ENCODE data around the gene CITED4. TPM values are rescaled to one million over a fixed set of nuclear protein-coding genes. Genes with fewer than 3 reads are reported as not detected.

Gene CITED4
- total and polyA plus RNA-seq, 9 of the 15 experiments (the other 6 are each of a cell fraction or from before 2014, with no cell fraction given), result 0.11 to 1.2 (median 0.17) TPM; not detected in 2

DNA sequence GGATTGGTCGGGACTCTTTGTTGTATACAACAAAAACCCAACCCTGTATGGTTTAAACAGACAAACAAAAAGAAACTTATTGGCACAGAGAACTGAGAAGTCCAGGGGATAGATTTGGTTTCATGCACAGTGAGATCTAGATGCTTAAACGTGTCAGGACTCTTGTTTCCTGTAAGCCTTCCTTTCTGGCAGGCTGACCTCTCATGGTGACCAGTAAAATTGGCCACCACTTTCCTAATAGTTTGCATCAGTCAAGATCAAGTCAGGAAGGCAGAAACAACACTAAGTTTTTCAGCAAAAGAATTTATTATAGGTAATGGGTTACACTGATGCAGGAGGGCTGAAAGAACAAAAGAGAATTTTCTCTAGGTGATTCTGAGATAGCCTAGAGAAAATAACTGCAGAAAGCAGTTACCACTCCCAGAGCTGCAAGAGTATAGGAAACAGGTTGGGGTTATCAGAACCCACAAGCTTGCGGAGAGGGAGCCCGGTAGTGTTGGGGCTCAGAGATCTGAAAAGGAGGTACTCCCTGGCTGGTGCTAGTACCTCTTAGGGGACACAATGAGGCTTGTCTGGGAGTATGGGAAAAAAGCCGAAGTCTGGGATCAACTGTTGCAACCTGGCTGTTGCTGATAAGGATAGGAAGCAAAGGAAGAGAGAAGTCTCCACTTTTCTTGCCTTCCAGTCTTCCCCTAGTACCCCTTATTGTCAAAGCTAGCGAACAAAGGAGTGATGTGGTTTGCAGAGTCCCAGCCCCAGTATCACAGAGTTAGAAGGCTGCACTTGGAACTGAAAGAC lies 21.4 kb downstream of the CITED4 start (continued):
- TF ChIP-seq ZBTB33 (CRISPR knock-in tag; IDR thresholded peaks at IDR 0.05), result no peak; the same call in 1 of the 2 replicates
- TF ChIP-seq RBM15 (IDR thresholded peaks at IDR 0.05; ENCODE audit: insufficient read depth, low read length), result no peak
- no peak for TF ChIP-seq SRSF9 (IDR thresholded peaks at IDR 0.05; ENCODE audit: borderline replicate concordance, low read depth, low read length)
- no peak for TF ChIP-seq GABPB2 (CRISPR knock-in tag; conservative IDR thresholded peaks at IDR 0.05)
- no peak for TF ChIP-seq BDP1 (IDR thresholded peaks at IDR 0.05; ENCODE audit: insufficient read depth, insufficient read length)
- TF ChIP-seq CHD2 (IDR thresholded peaks at IDR 0.05; ENCODE audit: low read depth, low read length), result no peak
- TF ChIP-seq FOXA3 (CRISPR knock-in tag; conservative IDR thresholded peaks at IDR 0.05 in 1 of 2, IDR thresholded peaks at IDR 0.05 in 1 of 2), result no peak
- no peak for TF ChIP-seq CBFB (CRISPR knock-in tag; IDR thresholded peaks at IDR 0.05)
- no peak for TF ChIP-seq MCM5 (IDR thresholded peaks at IDR 0.05; ENCODE audit: low read depth)
- TF ChIP-seq, protein P1, sequence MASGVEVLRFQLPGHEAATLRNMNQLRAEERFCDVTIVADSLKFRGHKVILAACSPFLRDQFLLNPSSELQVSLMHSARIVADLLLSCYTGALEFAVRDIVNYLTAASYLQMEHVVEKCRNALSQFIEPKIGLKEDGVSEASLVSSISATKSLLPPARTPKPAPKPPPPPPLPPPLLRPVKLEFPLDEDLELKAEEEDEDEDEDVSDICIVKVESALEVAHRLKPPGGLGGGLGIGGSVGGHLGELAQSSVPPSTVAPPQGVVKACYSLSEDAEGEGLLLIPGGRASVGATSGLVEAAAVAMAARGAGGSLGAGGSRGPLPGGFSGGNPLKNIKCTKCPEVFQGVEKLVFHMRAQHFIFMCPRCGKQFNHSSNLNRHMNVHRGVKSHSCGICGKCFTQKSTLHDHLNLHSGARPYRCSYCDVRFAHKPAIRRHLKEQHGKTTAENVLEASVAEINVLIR (CRISPR knock-in tag; IDR thresholded peaks at IDR 0.05), result no peak
- TF ChIP-seq NELFE (IDR thresholded peaks at IDR 0.05; ENCODE audit: insufficient read depth, insufficient read length), result no peak
- no peak for TF ChIP-seq TEAD1 (CRISPR knock-in tag; IDR thresholded peaks at IDR 0.05)
- peak; percentile 61; the same call in 1 of the 2 replicates for TF ChIP-seq LCOR (CRISPR knock-in tag; IDR thresholded peaks at IDR 0.05)
- TF ChIP-seq ILF3 (IDR thresholded peaks at IDR 0.05; ENCODE audit: borderline replicate concordance), result no peak
- no peak for TF ChIP-seq ZHX1 (conservative IDR thresholded peaks at IDR 0.05; ENCODE audit: low read length)
- TF ChIP-seq, protein P2, sequence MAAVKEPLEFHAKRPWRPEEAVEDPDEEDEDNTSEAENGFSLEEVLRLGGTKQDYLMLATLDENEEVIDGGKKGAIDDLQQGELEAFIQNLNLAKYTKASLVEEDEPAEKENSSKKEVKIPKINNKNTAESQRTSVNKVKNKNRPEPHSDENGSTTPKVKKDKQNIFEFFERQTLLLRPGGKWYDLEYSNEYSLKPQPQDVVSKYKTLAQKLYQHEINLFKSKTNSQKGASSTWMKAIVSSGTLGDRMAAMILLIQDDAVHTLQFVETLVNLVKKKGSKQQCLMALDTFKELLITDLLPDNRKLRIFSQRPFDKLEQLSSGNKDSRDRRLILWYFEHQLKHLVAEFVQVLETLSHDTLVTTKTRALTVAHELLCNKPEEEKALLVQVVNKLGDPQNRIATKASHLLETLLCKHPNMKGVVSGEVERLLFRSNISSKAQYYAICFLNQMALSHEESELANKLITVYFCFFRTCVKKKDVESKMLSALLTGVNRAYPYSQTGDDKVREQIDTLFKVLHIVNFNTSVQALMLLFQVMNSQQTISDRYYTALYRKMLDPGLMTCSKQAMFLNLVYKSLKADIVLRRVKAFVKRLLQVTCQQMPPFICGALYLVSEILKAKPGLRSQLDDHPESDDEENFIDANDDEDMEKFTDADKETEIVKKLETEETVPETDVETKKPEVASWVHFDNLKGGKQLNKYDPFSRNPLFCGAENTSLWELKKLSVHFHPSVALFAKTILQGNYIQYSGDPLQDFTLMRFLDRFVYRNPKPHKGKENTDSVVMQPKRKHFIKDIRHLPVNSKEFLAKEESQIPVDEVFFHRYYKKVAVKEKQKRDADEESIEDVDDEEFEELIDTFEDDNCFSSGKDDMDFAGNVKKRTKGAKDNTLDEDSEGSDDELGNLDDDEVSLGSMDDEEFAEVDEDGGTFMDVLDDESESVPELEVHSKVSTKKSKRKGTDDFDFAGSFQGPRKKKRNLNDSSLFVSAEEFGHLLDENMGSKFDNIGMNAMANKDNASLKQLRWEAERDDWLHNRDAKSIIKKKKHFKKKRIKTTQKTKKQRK (IDR thresholded peaks at IDR 0.05; ENCODE audit: borderline replicate concordance, low read depth, low read length), result no peak
- TF ChIP-seq HDAC2 (IDR thresholded peaks at IDR 0.05), result peak; percentile 73

All from K562 (cell line).